ENCODE measurements around the gene SPATA9.
"Not testable (repeated sequence)": the region's sequence is repeated elsewhere in the genome, so short reads cannot be mapped to it uniquely, and the experiment has no call there.

The SPATA9 gene

DNA sequence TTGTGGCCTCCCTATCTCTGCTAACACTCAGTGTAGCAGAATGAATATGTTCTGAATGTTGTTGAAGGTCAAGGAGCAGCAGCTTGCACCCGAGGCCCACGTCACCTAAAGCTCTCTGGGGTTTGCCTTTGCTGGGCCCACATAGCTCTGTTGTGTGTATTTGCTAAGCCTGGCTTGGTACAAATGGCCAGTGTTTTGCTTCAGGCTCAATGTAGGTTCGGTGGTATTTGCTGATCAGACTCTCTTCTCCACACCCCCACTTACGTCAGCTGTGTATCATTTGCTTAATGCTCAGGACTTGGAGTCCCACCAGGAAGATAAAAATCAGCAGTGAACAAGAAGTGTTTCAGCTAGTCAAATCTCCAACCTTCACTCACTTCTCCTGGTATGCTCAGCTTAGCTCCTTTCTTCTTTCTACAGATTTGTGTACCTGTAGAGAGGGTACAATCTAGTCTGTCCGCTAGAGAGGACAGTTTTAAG is 41.0 kb downstream of the SPATA9 start:
- no peak for DNase-seq

DNA sequence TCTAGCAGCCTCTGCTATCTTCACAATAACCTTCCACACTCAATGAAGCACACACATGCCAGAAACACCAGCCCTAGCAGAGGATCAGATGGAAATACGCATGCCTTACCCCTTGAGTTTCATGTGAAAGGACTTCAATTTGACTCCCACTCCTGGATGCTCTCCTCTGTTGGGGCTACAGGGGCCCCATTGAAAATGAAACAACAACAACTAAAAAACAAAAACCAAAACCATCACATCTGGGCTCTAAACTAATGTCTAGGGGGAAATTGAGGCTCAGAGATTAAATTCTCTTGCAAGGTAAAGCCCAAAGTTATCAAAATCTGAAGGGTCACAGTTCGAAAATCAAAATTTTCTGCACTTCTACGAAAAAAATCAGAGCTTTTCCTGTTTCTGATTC is 44.2 kb downstream of the SPATA9 start:
- no peak for DNase-seq

DNA sequence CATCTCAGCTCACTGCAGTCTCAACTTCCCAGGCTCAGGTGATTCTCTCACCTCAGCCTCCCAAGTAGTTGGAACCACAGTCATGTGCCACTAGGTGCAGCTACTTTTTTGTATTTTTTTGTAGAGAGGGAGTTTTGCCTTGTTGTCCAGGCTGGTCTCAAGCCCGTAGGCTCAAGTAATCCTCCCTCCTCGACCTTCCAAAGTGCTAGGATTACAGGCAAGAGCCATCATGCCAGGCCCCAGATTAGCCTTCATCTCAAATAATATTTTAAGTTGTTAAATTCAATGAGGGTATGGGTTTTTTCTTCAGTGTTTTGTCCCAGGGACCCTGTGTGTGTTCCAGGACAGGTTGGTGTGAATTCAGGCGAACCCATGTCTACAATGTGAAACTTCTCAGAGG is 48.7 kb downstream of the SPATA9 start:
- no peak for DNase-seq

DNA sequence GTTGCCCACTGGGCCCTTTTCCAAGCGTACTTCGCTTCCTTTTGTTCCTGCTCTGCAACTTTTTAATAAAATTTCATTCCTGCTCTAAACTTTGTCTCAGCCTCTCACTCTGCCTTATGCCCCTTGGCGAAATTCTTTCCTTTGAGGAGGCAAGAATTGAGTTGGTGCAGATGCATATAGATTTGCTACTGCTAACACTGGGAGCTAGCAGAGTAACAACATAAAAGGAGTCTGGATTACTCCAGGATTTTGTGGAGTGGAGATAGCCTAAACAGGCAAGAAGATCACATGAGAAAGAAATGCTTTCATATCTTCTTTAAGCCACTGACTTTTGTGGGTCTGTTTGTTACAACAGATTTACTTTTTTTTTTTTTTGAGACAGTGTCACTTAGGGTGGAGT is 49.1 kb downstream of the SPATA9 start:
- no peak for DNase-seq

DNA sequence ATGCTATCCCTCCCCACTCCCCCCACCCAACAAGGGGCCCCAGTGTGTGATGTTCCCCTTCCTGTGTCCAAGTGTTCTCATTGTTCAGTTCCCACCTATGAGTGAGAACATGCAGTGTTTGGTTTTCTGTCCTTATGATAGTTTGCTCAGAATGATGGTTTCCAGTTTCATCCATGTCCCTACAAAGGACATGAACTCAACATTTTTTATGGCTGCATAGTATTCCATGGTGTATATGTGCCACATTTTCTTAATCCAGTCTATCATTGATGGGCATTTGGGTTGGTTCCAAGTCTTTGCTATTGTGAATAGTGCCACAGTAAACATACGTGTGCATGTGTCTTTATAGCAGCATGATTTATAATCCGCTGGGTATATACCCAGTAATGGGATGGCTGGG is 49.8 kb downstream of the SPATA9 start:
- DNase-seq: not testable (repeated sequence)

DNA sequence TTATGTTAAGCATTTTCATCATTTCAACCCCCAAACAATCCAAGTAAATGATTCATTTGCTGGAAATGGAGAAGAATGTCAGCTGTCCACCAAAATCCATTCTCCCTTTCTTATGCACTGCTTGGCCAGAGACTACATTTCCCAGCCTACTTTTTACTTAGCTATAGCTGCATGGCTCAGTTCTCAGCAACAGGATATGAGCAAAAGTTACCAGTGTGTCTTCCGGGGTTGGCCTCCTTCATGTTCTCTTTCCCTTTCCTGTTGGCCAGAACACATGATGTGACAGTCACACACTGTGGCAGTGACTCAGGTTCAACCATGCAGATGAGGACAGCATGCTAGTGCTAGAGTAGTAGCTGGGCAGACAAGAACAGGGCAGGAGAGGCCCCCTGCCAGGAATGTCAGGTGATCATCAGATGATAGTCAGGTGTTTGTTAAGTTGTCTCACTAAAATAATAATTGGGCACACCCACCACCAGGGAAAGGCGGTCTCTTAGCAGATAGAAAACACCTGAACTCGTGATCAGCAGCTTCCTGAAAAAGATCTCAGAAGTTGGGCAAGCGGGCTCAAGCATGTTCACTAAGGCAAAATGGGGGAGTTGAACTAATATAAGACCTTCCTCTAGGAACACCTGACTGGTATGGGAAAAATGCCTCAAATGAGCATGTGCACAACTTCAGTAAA is 50.7 kb downstream of the SPATA9 start:
- DNase-seq: peak; percentile 56

DNA sequence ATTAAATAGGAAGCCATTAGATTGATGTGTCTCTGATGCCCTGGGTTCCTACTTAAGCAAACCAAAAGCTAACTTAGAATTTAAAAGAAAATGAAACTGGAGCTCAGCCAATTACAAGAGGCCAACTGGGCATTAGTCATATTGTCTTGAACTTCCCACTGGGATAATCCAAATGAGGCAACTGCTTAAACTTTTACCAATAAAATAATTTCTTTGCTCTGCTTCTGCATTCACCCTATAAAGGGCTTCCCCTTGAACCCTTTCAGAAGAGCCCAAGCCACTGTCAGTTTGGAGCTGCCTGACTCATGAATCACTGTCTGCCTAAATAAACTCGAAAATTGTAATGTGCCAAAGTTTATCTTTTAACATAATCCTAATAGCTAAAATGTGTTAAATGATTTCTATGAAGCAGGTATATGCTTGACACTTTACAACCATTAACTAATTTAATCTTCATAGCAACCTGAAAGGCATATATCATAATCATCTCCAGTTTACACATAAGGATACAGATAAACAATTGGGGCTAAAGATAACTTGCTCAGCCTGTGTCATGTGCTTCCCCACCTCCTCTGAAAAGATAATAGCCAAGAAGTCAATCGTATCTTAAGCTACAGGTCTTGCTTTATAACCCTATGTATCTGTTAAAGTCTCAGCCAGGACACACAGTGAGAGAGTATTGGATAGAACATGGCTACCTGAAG is 51.4 kb downstream of the SPATA9 start:
- no peak for DNase-seq

DNA sequence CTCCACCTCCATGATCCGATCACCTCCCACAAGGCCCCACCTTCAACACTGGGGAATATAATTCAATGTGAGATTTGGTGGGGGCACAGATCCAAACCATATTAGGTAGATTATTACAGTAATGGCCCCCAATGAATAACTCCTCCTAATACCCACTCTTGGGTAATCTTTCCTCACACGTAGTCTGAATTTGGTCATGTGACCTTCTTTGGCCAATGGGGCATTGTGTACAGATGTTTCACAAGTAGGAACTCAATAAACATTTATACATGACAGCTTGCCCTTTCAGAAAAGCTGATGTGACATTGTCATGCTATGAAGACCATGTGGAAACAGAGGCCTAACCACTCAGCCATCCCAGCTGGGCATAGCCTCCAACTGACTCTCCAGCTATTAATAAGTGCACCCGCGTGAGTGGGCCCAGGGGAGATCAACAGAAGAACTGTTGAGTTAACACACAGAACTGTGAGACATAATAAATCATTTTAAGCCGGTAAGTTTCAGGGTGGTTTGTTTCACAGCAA is 52.3 kb downstream of the SPATA9 start:
- DNase-seq: no peak

DNA sequence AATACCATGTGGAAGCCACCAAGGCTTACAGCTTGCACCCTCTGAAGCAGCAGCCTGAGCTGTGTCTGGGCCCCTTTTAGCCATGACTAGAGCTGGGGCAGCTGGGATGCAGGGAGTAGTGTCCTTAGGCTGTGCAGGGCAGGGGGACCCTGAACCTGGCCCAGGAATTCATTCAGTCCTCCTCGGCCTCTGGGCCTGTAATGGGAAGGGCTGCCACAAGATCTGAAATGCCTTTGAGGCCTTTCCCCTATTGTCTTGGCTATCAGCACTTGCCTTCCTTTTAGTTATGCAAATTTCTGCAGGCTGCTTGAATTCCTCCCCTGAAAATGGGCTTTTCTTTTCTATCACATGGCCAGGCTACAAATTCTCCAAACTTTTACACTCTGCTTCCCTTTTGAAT is 53.9 kb downstream of the SPATA9 start:
- no peak for DNase-seq

DNA sequence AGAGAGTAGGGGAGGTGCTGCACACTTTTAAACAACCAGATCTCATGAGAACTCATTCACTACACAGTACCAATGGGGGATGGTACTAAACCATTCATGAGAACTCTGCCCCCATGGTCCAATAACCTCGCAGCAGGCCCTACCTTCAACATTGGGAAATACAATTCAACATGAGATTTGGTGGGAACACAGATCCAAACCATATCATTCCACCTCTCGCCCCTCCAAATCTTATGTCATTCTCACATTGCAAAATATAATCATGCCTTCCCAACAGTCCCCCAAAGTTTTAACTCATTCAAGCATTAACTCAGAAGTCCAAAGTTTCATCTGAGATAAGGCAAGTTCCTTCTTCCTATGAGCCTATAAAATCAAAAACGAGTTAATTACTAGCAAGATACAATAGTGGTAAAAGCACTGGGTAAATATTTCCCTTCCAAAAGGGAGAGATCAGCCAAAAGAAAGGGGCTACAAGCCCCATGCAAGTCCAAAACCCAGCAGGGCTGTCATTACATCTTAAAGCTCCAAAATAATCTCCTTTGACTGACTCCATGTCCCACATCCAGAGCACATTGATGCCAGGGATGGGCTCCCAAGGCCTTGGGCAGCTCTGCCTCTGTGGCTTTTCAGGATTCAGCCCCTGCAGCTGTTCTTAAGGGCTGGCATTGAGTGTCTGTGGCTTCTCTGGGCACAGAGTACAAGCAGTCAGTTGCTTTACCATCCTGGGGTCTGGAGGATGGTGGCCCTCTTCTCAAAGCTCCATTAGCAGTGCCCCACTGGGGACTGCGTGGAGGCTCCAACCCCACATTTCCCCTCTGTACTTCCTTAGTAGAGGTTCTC is 54.6 kb downstream of the SPATA9 start:
- no peak for DNase-seq

DNA sequence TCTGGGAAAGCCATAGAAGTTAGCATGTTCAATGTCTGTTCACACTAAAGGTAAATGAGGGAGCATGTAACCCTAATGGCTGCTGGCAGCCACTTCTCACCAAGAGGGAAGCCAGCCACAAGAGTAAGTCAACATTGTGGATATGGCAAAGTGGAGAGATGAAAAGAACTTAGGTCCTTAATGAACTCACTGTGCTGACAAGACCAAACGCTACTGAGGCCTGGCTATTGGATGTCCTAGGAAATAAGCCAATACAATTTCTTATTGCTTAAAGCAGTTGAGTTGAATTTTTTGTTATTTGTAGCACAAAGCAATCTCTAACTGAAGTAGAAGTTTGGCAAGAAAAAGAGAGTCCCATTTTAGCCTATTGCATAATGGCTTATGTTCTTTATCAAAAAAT is 56.1 kb downstream of the SPATA9 start:
- no peak for DNase-seq

DNA sequence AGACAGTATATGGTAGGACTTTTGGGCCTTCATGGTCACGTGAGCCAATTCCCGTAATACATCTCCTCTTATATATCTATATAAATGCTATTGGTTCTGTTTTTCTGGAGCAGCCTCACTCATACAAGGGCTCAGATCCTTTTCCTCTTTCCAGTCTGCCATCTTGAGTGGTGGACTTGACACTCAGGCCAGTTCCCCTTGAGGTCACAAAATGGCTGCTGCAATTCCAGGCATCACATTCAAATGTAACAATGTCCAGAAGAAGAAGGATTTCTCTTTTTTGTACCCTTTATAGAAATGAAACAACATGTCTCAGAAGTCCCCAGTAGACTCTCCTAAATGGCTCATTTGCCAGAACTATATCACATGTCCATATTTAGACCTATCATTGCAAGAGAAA is 58.4 kb downstream of the SPATA9 start:
- no peak for DNase-seq

DNA sequence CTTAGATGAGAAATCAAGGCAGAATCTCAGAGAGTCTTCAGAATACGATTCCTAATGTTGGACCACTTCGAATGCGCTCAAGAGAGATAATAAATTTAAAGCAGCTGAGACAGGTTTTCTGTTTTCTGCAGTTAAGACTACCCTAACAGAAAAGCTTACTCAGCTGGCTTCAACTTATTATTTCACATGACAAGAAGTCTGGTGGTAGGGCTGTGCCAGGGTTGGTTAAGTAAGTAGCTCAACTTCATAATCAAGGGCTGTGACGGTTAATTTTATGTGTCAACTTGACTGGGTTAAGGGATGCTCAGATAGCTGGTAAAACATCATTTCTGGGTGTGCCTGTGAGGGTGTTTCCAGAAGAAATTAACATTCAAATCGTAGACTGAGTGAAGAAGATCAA is 59.1 kb downstream of the SPATA9 start:
- DNase-seq: no peak

DNA sequence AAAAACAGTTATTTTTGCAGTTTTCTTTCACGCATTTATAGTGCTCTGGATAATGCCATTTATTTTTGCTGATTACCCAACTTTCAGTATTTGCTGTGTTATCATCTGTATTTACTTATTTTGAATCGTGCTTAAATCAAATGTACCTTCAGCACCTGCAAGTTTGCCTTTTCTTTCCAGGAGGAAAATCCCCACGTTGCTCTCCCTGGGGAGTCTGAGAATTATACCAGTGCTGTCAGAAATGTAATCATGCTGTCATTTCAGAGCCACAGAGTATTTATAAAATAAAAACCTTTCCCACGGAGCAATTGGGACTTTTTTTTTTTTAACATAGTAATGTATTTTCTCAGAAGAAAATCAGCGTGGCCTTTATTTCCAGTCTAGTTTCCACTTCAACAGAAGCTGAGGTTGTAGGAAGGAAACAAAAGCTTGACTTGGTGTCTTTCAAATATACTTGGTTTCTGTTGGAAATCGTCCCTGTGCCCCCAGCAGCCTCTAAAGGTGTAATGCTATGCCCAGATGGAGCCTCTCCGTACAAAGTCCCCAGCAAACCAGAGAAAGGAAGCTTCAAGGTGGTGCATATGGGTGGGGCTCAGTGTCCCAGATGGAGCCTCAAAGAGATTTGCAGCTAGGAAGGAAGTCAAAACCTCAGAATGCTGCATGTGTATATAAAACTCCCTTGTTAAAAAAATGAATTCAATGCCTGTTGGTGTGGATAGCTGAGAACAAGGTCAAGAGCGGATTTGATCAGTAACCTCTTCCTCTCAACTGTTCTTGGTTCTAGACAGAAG is 60.8 kb downstream of the SPATA9 start:
- no peak for DNase-seq

DNA sequence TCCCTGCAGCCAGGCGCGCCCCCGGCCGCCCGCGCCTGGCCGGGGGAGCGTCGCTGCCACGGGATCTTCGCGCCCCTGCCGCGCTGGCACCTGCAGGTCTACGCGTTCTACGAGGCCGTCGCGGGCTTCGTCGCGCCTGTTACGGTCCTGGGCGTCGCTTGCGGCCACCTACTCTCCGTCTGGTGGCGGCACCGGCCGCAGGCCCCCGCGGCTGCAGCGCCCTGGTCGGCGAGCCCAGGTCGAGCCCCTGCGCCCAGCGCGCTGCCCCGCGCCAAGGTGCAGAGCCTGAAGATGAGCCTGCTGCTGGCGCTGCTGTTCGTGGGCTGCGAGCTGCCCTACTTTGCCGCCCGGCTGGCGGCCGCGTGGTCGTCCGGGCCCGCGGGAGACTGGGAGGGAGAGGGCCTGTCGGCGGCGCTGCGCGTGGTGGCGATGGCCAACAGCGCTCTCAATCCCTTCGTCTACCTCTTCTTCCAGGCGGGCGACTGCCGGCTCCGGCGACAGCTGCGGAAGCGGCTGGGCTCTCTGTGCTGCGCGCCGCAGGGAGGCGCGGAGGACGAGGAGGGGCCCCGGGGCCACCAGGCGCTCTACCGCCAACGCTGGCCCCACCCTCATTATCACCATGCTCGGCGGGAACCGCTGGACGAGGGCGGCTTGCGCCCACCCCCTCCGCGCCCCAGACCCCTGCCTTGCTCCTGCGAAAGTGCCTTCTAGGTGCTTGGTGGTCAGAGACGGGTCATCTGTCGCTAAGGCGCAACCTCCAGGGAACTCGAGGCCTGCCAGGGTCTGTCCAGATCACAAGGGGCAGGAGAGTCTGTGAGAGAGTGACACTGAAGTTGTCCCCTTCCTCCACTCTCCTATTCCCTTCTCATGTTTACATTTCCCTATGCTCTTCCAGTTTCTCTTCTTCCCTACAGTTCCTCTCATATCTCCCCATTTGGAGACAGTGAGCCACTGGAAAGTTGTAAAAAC is 61.6 kb downstream of the SPATA9 start:
- peak; percentile 46 for DNase-seq

DNA sequence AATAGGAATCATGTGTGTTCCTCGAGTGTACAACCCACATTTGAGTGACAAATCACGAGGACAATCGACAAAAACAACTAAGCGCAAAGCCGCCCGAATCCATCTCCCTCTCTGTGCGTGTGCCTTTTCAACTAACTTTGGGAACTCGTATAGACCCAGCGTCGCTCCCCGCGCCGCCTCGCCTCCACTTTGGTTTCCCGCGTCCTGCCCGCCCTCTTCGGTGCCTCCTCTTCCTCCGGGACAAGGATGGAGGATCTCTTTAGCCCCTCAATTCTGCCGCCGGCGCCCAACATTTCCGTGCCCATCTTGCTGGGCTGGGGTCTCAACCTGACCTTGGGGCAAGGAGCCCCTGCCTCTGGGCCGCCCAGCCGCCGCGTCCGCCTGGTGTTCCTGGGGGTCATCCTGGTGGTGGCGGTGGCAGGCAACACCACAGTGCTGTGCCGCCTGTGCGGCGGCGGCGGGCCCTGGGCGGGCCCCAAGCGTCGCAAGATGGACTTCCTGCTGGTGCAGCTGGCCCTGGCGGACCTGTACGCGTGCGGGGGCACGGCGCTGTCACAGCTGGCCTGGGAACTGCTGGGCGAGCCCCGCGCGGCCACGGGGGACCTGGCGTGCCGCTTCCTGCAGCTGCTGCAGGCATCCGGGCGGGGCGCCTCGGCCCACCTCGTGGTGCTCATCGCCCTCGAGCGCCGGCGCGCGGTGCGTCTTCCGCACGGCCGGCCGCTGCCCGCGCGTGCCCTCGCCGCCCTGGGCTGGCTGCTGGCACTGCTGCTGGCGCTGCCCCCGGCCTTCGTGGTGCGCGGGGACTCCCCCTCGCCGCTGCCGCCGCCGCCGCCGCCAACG is 62.5 kb downstream of the SPATA9 start, which contains the start of gene GPR150:
Gene GPR150, plus strand, starts transcription at position 58 of the 840 bp plus-strand sequence. Its CDS starts 189 bp downstream, at position 247.
- DNase-seq: peak; percentile 58

DNA sequence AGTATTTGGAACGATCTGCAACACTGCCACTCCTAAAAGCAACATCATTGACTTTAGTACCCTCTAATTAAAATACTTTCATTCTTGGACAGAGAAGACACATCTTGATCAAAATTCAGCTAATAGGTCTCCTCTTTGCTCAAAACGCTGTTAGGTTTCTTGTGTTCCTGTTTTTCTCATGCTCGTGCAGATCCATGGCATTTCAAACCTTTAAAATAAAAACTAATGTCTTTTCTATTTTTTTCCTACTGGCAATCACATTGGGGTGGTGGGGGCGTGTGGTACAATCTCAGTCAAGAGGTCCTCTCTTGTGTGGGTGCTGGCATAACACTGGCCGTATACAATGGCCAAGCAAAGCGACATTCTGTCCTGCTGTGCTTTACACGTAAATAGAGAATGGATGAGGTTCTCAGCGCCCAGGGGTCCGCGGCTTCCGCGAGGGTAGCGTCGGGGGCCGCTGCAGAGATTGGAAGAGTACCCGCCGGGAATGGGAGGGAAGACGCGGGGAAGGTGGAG is 63.2 kb downstream of the SPATA9 start:
- no peak for DNase-seq

DNA sequence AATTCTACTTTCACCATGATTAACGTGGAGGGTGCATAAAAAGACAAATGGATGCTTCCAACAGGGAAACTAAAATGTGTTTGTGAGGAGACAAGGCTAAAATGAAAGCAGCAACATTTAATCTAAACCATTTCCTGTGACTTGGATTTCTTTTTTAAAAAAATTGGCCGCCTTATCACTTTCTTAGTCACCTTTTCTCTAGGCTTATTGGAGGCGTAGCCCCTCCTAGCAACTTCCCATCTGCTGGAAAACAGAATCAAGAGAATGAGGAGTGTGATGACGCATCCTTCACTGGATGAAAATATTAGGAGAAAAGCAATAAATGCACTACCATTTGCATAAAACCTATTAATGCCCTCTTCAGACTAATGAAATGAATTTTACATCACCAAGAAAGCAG is 63.7 kb downstream of the SPATA9 start:
- no peak for DNase-seq

DNA sequence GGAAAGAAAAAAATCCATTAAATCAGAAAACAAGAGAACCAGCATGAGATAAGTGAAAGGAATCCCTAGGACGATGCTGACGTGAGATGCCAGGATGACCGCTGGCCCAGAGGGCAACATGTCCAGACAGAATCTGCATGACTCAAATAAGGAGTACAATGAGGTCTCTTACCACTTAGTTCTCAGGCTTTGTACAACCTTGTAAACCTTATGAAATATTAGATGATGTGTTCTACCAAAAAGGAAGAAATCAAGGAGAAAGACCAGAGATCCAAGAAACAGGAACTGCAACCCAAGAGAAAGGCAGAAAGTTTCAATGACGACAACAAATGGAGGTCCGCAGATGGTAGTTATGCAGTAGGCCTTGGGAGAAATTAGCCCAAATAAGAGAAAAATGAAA is 65.7 kb downstream of the SPATA9 start:
- no peak for DNase-seq

DNA sequence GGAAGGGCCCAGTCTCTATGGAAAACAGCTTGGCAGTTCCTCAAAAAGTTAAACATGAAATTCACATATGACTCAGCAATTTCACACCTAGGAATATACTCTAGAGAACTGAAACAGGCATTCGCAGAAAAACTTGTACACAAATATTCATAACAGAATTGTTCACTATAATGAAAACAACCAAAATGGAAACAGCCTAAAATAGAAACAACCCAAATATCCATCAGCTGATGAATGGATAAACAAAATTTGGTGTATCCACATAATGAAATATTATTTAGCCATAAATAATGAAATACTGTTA is 67.7 kb downstream of the SPATA9 start:
- DNase-seq: no peak
